ENCODE measurements around the gene PIEZO2. TPM values are rescaled to one million over a fixed set of nuclear protein-coding genes. Genes with fewer than 3 reads are reported as not detected.

Gene PIEZO2
- total RNA-seq, 1 donor from 2014 or later, result 212 TPM

GRCh38 chr18:10899481-10899880 is 249.9 kb downstream of the PIEZO2 start:
- no peak for DNase-seq (ENCODE audit: low read depth in 2 of 2)

DNA sequence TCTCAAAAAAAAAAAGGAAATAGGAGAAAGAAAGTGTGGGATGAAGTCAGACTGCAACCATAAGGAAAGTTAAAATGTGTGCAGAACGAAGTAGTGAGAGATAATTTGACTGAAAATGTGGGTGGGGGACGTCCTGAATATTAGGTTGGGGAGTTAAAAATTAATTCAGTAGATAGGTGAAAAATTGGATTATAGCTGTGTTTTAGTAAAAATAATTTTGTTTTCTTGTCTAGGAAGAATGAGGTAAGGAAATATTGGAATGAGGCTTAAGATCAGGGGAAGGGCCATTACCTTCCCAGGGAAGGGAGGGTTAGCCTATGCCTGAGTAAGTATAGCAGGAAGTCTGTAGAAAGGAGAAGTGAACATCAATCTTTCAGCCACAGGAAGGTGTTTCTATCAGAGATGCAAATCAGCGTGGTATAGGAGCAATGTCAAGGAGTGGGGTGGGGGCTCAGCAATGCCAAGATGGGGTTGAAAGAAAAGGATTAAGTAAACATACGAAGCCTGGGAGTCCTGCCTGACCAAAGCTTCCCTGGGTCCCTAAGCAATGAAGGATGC is 250.9 kb downstream of the PIEZO2 start:
- DNase-seq (ENCODE audit: low read depth in 2 of 2), result no peak

DNA sequence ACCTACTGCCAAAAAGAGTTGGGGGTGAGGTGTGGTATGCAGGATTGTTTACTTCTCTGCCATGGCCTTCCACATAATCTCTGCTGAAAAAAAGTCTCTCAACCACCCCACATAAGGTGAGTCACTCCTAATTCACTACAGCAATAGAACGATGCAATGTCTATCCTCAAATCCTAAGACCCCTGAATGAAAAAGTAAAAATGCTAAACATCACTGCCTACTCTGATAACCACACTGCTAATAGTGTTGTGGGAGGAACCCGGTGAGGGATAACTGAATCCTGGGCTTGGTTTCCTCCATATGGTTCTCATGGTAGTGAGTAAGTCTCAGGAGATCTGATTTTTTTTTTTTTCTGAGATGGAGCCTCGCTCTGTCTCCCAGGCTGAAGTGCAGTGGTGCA is 252.5 kb downstream of the PIEZO2 start:
- no peak for DNase-seq (ENCODE audit: low read depth in 2 of 2)

DNA sequence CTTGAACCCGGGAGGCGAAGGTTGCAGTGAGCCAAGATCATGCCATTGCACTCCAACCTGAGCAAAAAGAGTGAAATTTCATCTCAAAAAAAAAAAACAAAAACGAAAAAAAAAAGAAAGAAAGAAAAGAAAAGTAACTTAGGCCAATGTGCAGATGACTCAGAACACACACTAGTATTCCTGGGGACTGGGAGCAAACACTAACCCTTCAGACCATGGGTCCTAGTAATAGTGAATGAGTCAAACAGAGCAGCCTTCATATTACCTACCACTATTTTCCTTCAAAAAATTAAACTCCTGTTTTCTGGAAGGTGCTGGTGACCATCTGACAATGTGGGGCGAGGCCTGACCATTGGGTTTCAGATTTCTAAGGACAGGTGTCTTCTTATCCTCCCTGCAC is 253.4 kb downstream of the PIEZO2 start:
- DNase-seq (ENCODE audit: low read depth in 2 of 2), result no peak

- no peak for DNase-seq (ENCODE audit: low read depth in 2 of 2)
These were observed 254.9 kb downstream of the PIEZO2 start for GRCh38 chr18:10894501-10894900.

- DNase-seq (ENCODE audit: low read depth in 2 of 2), result no peak
These were observed 255.6 kb downstream of the PIEZO2 start for GRCh38 chr18:10893761-10894160.

- no peak for DNase-seq (ENCODE audit: low read depth in 2 of 2)
These were observed 256.2 kb downstream of the PIEZO2 start for GRCh38 chr18:10893196-10893595.

GRCh38 chr18:10892786-10893185 is 256.6 kb downstream of the PIEZO2 start:
- peak in 1 of 2 donors; percentile 23 for DNase-seq (ENCODE audit: low read depth in 2 of 2)

DNA sequence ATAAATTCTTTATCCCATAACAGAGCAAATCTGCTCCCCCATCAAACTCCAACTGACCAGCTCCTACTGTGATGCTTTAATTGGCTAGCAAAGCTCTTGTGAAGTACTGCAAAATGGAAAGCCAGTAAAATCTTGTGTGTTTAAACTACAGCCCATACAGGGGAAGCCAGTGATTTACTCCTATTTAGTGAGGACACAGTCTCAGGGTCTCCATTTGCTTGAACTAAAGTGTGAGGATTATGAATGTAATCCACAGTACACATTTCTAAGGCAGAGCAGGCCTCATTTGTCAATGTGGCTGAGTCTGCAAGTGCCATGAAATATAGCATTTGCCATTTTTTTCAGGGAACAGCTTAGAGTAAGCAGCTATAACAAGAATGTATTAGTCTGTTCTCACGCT is 259.3 kb downstream of the PIEZO2 start:
- no peak for DNase-seq (ENCODE audit: low read depth in 2 of 2)

GRCh38 chr18:10878703-10879102 is 270.7 kb downstream of the PIEZO2 start:
- no peak for DNase-seq (ENCODE audit: low read depth in 2 of 2)

GRCh38 chr18:10877987-10878386 is 271.4 kb downstream of the PIEZO2 start:
- no peak for DNase-seq (ENCODE audit: low read depth in 2 of 2)

GRCh38 chr18:10875811-10876210 is 273.6 kb downstream of the PIEZO2 start:
- no peak for DNase-seq (ENCODE audit: low read depth in 2 of 2)

- no peak for DNase-seq (ENCODE audit: low read depth in 2 of 2)
These were observed 277.1 kb downstream of the PIEZO2 start for GRCh38 chr18:10872304-10872703.

DNA sequence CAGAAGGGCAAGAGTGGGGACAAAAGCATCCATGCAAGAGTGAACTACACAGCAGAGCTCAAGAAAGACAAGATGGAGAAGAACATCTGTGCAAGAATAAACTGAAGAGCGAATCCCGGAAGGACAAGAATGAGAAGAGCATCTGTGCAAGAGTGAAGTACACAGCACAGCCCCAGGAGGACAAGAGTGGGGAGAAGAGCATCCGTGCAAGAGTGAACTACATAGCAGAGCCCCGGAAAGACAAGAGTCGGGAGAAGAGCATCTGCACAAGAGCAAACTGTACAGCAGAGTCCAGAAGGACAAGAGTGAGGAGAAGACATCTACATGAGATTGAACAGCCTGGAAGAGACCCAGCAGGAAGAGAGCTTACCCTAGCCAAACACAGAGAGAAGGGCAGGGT is 284.6 kb downstream of the PIEZO2 start:
- no peak for DNase-seq (ENCODE audit: low read depth in 2 of 2)

DNA sequence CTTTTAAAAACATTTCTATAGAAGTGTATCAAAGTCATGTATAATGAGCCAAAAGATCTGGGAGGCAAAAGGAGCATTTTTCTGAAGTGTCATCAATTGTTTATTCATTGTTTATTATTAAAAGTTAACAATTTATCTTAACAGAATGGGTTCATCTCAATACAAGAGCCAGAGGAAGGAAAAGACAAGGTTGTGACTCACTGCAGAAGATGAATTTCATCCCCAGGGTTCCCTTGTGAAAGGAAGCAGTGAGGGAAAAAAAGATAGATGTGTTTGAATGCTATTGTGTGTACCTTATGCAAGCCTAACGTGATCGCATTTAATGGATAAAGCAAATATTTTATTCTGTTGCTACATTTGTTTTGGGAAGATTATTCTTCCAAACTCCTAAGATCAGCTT is 286.3 kb downstream of the PIEZO2 start:
- peak in 1 of 2 donors; percentile 80 for DNase-seq (ENCODE audit: low read depth in 2 of 2)

- no peak for DNase-seq (ENCODE audit: low read depth in 2 of 2)
These were observed 288.4 kb downstream of the PIEZO2 start for GRCh38 chr18:10860928-10861327.

DNA sequence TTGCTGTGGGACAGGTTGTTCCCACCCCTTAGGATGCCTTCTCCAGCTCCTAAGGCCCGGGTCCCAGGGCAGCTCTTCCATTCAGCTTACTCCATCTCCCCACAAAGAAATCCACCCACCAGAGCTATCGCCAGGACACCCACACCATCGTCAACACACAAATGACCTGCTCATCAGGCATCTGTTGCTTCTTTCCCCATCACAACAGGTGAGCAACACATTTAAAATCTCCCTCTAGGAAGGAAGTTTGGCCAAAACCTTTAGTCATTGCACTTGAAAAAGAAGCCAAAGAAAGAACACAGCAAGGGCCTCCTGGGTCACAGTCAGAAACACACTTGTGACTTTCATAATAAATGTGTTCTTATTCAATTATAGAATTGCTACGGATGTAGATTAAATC is 289.0 kb downstream of the PIEZO2 start:
- no peak for DNase-seq (ENCODE audit: low read depth in 2 of 2)

- no peak for DNase-seq (ENCODE audit: low read depth in 2 of 2)
These were observed 290.9 kb downstream of the PIEZO2 start for GRCh38 chr18:10858477-10858876.

DNA sequence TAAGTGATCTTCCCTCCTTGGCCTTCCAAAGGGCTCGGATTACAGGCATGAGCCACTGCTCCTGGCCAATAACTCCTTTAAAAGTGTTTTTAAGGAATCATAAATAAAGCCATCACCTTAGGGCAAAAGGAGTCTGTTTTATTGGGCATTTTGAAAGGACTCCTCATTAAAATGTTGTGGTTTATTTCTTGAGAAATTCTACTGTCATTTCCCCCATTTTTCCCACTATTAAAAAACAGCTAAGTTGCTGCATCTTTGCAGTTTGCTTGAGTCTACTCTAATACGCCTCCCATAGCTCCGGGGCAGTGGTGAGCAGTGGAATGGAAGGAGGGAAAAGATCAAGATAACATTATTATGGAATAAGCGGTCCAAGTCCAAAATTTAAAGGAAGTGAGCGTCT is 293.2 kb downstream of the PIEZO2 start:
- DNase-seq (ENCODE audit: low read depth in 2 of 2), result no peak

DNA sequence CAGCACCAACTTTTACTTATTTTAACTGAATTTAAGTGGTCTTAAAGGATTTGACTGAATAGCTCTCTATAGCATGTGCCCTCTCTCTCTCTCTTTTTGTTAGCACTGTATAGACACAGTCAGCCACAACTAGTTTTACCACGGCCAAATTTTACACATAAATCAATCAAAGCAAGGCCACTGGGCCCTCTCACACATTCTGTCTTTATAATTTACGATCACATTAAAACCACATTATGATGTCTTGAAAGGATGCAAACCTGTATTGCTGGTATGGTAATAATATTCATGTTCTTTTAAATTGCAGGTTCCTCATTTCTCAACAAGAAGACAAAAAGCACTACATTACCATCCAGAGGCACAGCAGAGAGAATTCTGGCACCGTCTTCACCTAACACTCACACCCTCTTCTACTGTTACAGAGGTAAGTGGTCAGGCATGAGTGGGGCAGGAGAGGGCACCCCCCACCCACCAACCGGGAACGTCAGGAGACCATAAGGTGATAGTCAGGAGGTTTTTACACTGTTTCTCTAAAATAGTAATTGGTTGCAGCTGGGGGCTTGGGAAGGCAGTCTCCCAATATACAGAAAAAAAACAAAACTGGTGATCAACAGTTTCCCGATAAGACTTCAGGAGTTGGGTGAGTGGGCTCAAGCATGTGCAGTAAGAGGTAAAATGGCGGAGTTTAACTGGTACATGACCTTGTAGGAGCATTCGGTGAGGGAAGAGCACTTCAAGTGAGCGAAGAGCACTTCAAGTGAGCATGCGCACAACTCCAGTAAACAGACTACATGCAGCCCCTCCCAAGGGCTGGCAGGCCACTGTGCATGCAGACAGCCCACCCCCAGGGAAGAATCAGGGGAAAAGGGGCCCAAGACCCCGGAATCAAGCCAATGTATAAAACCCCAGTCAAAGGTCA is 296.7 kb downstream of the PIEZO2 start:
- no peak for DNase-seq (ENCODE audit: low read depth in 2 of 2)

DNA sequence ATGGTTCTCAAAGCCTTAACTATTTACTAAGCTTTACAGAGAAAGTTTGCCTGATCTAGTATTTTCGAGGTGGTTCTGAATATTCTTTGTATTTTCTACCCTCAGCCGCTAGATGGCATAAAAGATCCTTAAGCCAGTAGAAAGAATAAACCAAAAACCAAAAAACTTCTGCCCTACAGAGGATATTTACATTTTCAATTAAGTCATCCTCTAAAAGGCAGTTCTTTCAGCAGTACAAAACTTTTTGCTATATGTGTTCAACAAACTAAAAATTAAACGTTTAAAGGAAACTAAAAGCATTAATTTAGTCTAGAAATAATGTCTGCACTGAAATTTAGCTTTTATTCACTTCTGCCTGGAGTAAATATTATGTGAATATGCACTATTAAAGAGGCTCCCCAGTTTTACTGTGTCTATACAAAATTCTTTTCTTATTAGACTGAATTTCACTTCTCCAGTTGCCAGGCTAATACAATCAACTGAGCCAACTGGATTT is 297.5 kb downstream of the PIEZO2 start:
- DNase-seq (ENCODE audit: low read depth in 2 of 2), result peak; percentile 58 to 76

GRCh38 chr18:10850840-10851239 is 298.5 kb downstream of the PIEZO2 start:
- DNase-seq (ENCODE audit: low read depth in 2 of 2), result no peak

DNA sequence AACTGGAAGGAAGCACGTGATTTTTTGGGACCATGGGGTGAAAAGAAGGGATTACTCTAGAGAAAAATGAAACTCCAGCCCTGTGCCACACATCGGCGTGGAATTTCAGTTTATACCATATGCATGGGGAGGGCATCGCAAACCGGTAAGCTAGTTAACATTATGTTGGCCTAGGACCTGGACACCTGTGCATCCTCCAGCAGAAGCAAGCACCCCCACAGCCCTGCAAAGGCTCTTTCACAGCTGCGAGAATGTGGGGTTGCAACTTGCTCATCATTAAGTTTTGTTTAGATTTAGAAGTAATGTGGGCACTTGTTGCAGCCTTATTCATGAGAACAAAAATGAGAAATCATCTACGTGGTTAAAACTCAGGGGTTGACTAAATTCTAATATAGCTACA is 299.2 kb downstream of the PIEZO2 start:
- no peak for DNase-seq (ENCODE audit: low read depth in 2 of 2)
